SK-N-SH (cell line): ENCODE data around the gene CALM1.

Experiments used
- POLR2AphosphoS5 ChIP-seq: IDR thresholded peaks from 2 replicates; pipeline ENCODE4 v1.6.1; 2012; ENCODE audit warnings: low read depth, low read length
- TF ChIP-seq, protein P1 (sequence below): fragments of 200-600 bp; sonication (generic); IDR thresholded peaks from 2 replicates; pipeline ENCODE4 v1.6.1; 2017; ENCODE audit warnings: antibody characterized with exemption, mild to moderate bottlenecking, moderate library complexity

DNA sequence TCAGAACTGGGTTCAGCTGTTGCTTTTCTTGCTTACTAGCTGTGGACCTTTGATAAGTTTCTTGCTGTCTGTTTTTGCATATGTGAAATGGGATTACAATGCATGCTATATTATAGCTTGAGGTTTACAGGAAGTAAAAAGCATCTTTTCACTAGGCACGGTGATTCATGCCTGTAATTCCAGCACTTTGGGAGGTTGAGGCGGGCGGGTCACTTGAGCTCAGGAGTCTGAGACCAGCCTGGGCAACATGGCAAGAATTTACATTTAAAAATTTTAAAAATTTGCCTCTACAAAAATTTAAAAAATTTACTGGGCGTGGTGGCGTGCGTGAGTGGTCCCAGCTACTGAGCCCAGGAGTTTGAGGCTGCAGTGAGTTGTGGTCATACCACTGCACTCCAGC, 42.0 kb downstream of the CALM1 start:
- TF ChIP-seq, protein P1, sequence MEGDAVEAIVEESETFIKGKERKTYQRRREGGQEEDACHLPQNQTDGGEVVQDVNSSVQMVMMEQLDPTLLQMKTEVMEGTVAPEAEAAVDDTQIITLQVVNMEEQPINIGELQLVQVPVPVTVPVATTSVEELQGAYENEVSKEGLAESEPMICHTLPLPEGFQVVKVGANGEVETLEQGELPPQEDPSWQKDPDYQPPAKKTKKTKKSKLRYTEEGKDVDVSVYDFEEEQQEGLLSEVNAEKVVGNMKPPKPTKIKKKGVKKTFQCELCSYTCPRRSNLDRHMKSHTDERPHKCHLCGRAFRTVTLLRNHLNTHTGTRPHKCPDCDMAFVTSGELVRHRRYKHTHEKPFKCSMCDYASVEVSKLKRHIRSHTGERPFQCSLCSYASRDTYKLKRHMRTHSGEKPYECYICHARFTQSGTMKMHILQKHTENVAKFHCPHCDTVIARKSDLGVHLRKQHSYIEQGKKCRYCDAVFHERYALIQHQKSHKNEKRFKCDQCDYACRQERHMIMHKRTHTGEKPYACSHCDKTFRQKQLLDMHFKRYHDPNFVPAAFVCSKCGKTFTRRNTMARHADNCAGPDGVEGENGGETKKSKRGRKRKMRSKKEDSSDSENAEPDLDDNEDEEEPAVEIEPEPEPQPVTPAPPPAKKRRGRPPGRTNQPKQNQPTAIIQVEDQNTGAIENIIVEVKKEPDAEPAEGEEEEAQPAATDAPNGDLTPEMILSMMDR: no peak
- TF ChIP-seq POLR2AphosphoS5: no peak
